SK-MEL-5 (cell line): ENCODE measurements around the gene ATOH8. TPM values are rescaled to one million over a fixed set of nuclear protein-coding genes. Genes with fewer than 3 reads are reported as not detected.
A peak's percentile ranks its signal among the peaks of the same experiment; 100 is the strongest.

Experiments
- DNase-seq: peaks from one replicate; pipeline ENCODE4 v3.0.0-alpha.2; 2016; ENCODE audit warnings: low read depth, low spot score
- in situ Hi-C: cut with HindIII; loops from 2 replicates; pipeline ENCODE4 v1.10.0; 2016; ENCODE audit warnings: low sequenced_read_pairs, high pct_unique_total_duplicates, low pct_unique_long_range_greater_than_20kb
- total RNA-seq: library from RNA; depleted of rRNA; stranded (reverse); fragments of >200 nt; shearing (Covaris generic); gene quantifications from 2 replicates; pipeline ENCODE4 v1.2.3, GENCODE V29; 2014

The ATOH8 gene
- total RNA-seq, 1 experiment from 2014 or later = 16.9 TPM

- in situ Hi-C loops = no loop called here
- DNase-seq = no peak
These were observed 43.5 kb downstream of the ATOH8 start for GRCh38 chr2:85797263-85797660.

GRCh38 chr2:85797921-85798320 is 44.1 kb downstream of the ATOH8 start:
- DNase-seq = peak; percentile 59
- in situ Hi-C loops = no loop called here

GRCh38 chr2:85799215-85799956 is 45.6 kb downstream of the ATOH8 start:
- DNase-seq = no peak
- in situ Hi-C loops = no loop called here

GRCh38 chr2:85800586-85800985 is 46.8 kb downstream of the ATOH8 start:
- in situ Hi-C loops = loop anchor here (25.0 kb wide), 1 partner anchor 88 kb away; no protein-coding TSS in a partner anchor
- DNase-seq = no peak

GRCh38 chr2:85801871-85802270 is 48.1 kb downstream of the ATOH8 start:
- in situ Hi-C loops = loop anchor here (25.0 kb wide), 1 partner anchor 90 kb away; no protein-coding TSS in a partner anchor
- DNase-seq = no peak

GRCh38 chr2:85802354-85803103 is 48.7 kb downstream of the ATOH8 start:
- DNase-seq = no peak
- in situ Hi-C loops = loop anchor here (25.0 kb wide), 1 partner anchor 90 kb away; no protein-coding TSS in a partner anchor

GRCh38 chr2:85803704-85804425 is 50.1 kb downstream of the ATOH8 start:
- DNase-seq = no peak
- in situ Hi-C loops = loop anchor here (25.0 kb wide), 1 partner anchor 92 kb away; no protein-coding TSS in a partner anchor

- peak; percentile 66 for DNase-seq
- in situ Hi-C loops = loop anchor here (25.0 kb wide), 1 partner anchor 92 kb away; no protein-coding TSS in a partner anchor
These were observed 50.8 kb downstream of the ATOH8 start for GRCh38 chr2:85804583-85804982.

GRCh38 chr2:85806358-85807118 is 52.7 kb downstream of the ATOH8 start:
- in situ Hi-C loops = loop anchor here (25.0 kb wide), 1 partner anchor 94 kb away; no protein-coding TSS in a partner anchor
- no peak for DNase-seq

- in situ Hi-C loops = loop anchor here (25.0 kb wide), 1 partner anchor 95 kb away; no protein-coding TSS in a partner anchor
These were observed 54.0 kb downstream of the ATOH8 start for GRCh38 chr2:85807756-85808155.

GRCh38 chr2:85810371-85811179 is 56.8 kb downstream of the ATOH8 start:
- in situ Hi-C loops = loop anchor here (25.0 kb wide), 1 partner anchor 98 kb away; no protein-coding TSS in a partner anchor
- no peak for DNase-seq

More at GRCh38 chr2:85807756-85808155, 54.0 kb downstream of the ATOH8 start:
- DNase-seq = no peak

GRCh38 chr2:85811180-85812093 is 57.6 kb downstream of the ATOH8 start:
- in situ Hi-C loops = loop anchor here (25.0 kb wide), 1 partner anchor 99 kb away; no protein-coding TSS in a partner anchor

GRCh38 chr2:85812094-85812735 is 58.4 kb downstream of the ATOH8 start:
- DNase-seq = no peak
- in situ Hi-C loops = loop anchor here (25.0 kb wide), 1 partner anchor 100 kb away; no protein-coding TSS in a partner anchor

More at GRCh38 chr2:85811180-85812093, 57.6 kb downstream of the ATOH8 start:
- no peak for DNase-seq

GRCh38 chr2:85813211-85813981 is 59.6 kb downstream of the ATOH8 start:
- in situ Hi-C loops = loop anchor here (25.0 kb wide), 1 partner anchor 101 kb away; no protein-coding TSS in a partner anchor
- no peak for DNase-seq
